K562 (cell line): ENCODE results near the gene SORBS2. TPM values are rescaled to one million over a fixed set of nuclear protein-coding genes. Genes with fewer than 3 reads are reported as not detected.

Experiments used
- ATAC-seq: fragments of 200-7000 bp; cut with Tn5 transposase; 3 replicates; pipeline ENCODE4 v1.9.1; 2020; ENCODE audit warnings: moderate library complexity
- BruUV-seq: library from RNA; stranded (reverse); fragments of 400-500 nt; replicated peaks from 2 replicates; lab custom pipeline; 2021; lab: Mats Ljungman, UMichigan
- CTCF ChIA-PET: fragments of 300-600 bp; formaldehyde crosslinking; extraction: SDS; loops from one replicate; lab custom pipeline; 2021; ENCODE audit warnings: low intra/inter-chr PET ratio; lab: Yijun Ruan, JAX
- POLR2A ChIA-PET: fragments of 300-600, 350-650 bp; sonication (Branson Sonifier 250); formaldehyde crosslinking; extraction: SDS; loops from one replicate; lab custom pipeline; 2021; ENCODE audit warnings: antibody characterized with exemption, inconsistent platforms; lab: Yijun Ruan, JAX
- DNase-seq, 4 experiments: peaks; one replicate each; pipeline versions ENCODE4 v3.0.0 to v3.0.0-alpha.2; 2011 to 2018; ENCODE audit warnings: low spot score in 3 of 4, mixed read lengths in 3 of 4; ENCODE audit errors: extremely low read depth in 1 of 4
- FAIRE-seq: peaks from 2 replicates; lab custom pipeline; 2011; peaks lifted over from hg19 to GRCh38; lab: Jason Lieb, UNC
- H2AFZ ChIP-seq: 2 replicates; pipeline ENCODE4 v1.6.0; 2011; ENCODE audit warnings: low read depth, low read length, control low read depth, inconsistent platforms
- H3K27ac ChIP-seq: fragments of 200-600 bp; 3 replicates; pipeline ENCODE4 v1.8.0; 2011; ENCODE audit warnings: low read depth, mild to moderate bottlenecking, control low read depth, inconsistent platforms, low read length, moderate library complexity, mixed read lengths; ENCODE audit errors: extremely low read depth
- H3K27me3 ChIP-seq, 2 experiments: fragments of 300-600 bp in 1 of 2; 2 replicates in 1 of 2; 3 replicates in 1 of 2; pipeline versions ENCODE4 v1.6.0 to v1.8.0; 2011; ENCODE audit warnings: inconsistent platforms in 2 of 2, low read length in 2 of 2, mild to moderate bottlenecking in 1 of 2, mixed read lengths in 1 of 2, moderate library complexity in 1 of 2; ENCODE audit not compliant: control insufficient read depth in 2 of 2, insufficient read depth in 2 of 2
- H3K36me3 ChIP-seq: fragments of 300-600 bp; 3 replicates; pipeline ENCODE4 v1.8.0; 2011; ENCODE audit warnings: mild to moderate bottlenecking, low read length, inconsistent platforms; ENCODE audit not compliant: control insufficient read depth, insufficient read depth
- H3K4me1 ChIP-seq, 2 experiments: fragments of 200-600 bp in 1 of 2; replicated peaks in 1 of 2; 2 replicates in 1 of 2; 3 replicates in 1 of 2; pipeline versions ENCODE4 v1.5.1 to v1.8.0; 2011; ENCODE audit warnings: inconsistent platforms in 2 of 2, low read length in 2 of 2, mild to moderate bottlenecking in 1 of 2, mixed read lengths in 1 of 2, moderate library complexity in 1 of 2; ENCODE audit not compliant: control insufficient read depth in 2 of 2, insufficient read depth in 2 of 2
- H3K4me2 ChIP-seq: 2 replicates; pipeline ENCODE4 v1.6.1; 2011; ENCODE audit warnings: low read length, control low read depth, inconsistent platforms, mixed read lengths; ENCODE audit not compliant: insufficient read depth
- H3K4me3 ChIP-seq: fragments of 200-600 bp; sonication (generic), shearing (Covaris generic); 2 replicates; pipeline ENCODE4 v1.5.1; 2016; ENCODE audit warnings: control low read depth, inconsistent platforms
- H3K79me2 ChIP-seq: fragments of 200-600 bp; 3 replicates; pipeline ENCODE4 v1.8.0; 2011; ENCODE audit warnings: low read length, inconsistent platforms; ENCODE audit not compliant: control insufficient read depth, insufficient read depth
- H3K9ac ChIP-seq, 2 experiments: 2 replicates each; pipeline versions ENCODE4 v1.6.0 to v1.6.1; 2011; ENCODE audit warnings: low read depth in 2 of 2, low read length in 2 of 2, control low read depth in 1 of 2, inconsistent platforms in 1 of 2, mild to moderate bottlenecking in 1 of 2, mixed read lengths in 1 of 2; ENCODE audit not compliant: insufficient read depth in 1 of 2
- H3K9me1 ChIP-seq: one replicate; pipeline ENCODE4 v1.6.0; 2011; ENCODE audit warnings: inconsistent platforms, mild to moderate bottlenecking, low read length, moderate library complexity; ENCODE audit not compliant: control insufficient read depth, insufficient read depth
- H3K9me3 ChIP-seq: replicated peaks from 2 replicates; pipeline ENCODE4 v1.5.1; 2011; ENCODE audit warnings: low read depth, low read length, inconsistent platforms; ENCODE audit not compliant: control insufficient read depth, insufficient read depth
- H4K20me1 ChIP-seq: replicated peaks from 2 replicates; pipeline ENCODE4 v1.6.1; 2011; ENCODE audit warnings: low read length, inconsistent platforms, mixed read lengths; ENCODE audit not compliant: control insufficient read depth, insufficient read depth
- ARHGAP35 ChIP-seq: fragments of 450-650 bp; IDR thresholded peaks from 2 replicates; pipeline ENCODE4 v1.6.1; 2018; ENCODE audit not compliant: partially characterized antibody
- CAMTA2 ChIP-seq: fragments of 250-450 bp; sonication (Bioruptor Pico); conservative IDR thresholded peaks from 2 replicates; pipeline ENCODE4 v1.5.1; 2022
- CBX8 ChIP-seq: fragments of 200-600 bp; sonication (generic); IDR thresholded peaks from 2 replicates; pipeline ENCODE4 v1.6.1; 2012; ENCODE audit warnings: borderline replicate concordance, mixed run types, low read depth, mild to moderate bottlenecking, moderate library complexity, mixed read lengths, low read length, control low read depth, inconsistent platforms; ENCODE audit not compliant: poor library complexity, severe bottlenecking; ENCODE audit errors: extremely low read depth
- CREB5 ChIP-seq: fragments of 250-450 bp; sonication (Bioruptor Pico); IDR thresholded peaks from 2 replicates; pipeline ENCODE4 v1.5.0; 2020; ENCODE audit warnings: mild to moderate bottlenecking
- ERF ChIP-seq: fragments of 450-650 bp; formaldehyde crosslinking; IDR thresholded peaks from 2 replicates; pipeline ENCODE4 v1.4.0; 2020; ENCODE audit warnings: mild to moderate bottlenecking, mixed read lengths
- GTF2B ChIP-seq: IDR thresholded peaks from 2 replicates; pipeline ENCODE4 v1.6.1; 2011; ENCODE audit not compliant: insufficient read length; ENCODE audit errors: extremely low read depth
- TARDBP ChIP-seq: fragments of 450-650 bp; IDR thresholded peaks from 2 replicates; pipeline ENCODE4 v1.6.1; 2016
- ZBTB34 ChIP-seq: fragments of 250-450 bp; sonication (Bioruptor Pico); IDR thresholded peaks from 2 replicates; pipeline ENCODE4 v1.8.0; 2021; ENCODE audit warnings: mild to moderate bottlenecking, moderate library complexity
- ZNF717 ChIP-seq: fragments of 250-450 bp; sonication (Bioruptor Pico); IDR thresholded peaks from 2 replicates; pipeline ENCODE4 v1.5.0; 2021
- WGBS: fragments of 100-300 bp; shearing (Covaris generic); methylation state at CpG from one replicate; pipeline ENCODE4 v1.1.6; 2016; ENCODE audit warnings: low coverage, mixed read lengths; ENCODE audit not compliant: insufficient coverage; ENCODE audit errors: missing lambda C conversion rate; 5-methylcytosine and 5-hydroxymethylcytosine counted together
- in situ Hi-C: fragments of 300-500 bp; cut with MboI; formaldehyde crosslinking; loops from 4 replicates; pipeline ENCODE4 v1.15.0; 2018; ENCODE audit warnings: inconsistent platforms, mixed read lengths
- intact Hi-C: fragments of 100-400 bp; cut with micrococcal nuclease; formaldehyde crosslinking; loops from 2 replicates; pipeline ENCODE4 v1.14.2; 2022
- polyA plus RNA-seq, 8 experiments: library from polyadenylated mRNA; depleted of rRNA in 4 of 8; stranded (reverse) in 5 of 8; unstranded in 3 of 8; fragments of >200 nt; fragmentation: Nextera tagmentation in 2 of 8; fragmentation: Illumina TruSeq in 1 of 8; extraction: Ambion mirVana in 2 of 8; extraction: Trizol in 1 of 8; gene quantifications; 2 replicates each; pipeline versions ENCODE4 v1.2.1 to v1.2.3, GENCODE V29; 2011 to 2014; ENCODE audit warnings: inconsistent platforms in 1 of 8, missing spikeins in 1 of 8
- total RNA-seq, 7 experiments: library from RNA; depleted of rRNA in 6 of 7; stranded (reverse); fragments of >200 nt in 6 of 7; fragmentation: Illumina TruSeq in 2 of 7; extraction: Trizol in 2 of 7; gene quantifications; 2 replicates each; pipeline versions ENCODE4 v1.2.1 to v1.2.3, GENCODE V29; 2011 to 2021; ENCODE audit warnings: low replicate concordance in 1 of 7
- TF ChIP-seq, protein P1 (sequence below): fragments of 450-650 bp; IDR thresholded peaks from 2 replicates; pipeline ENCODE4 v1.6.1; 2018; ENCODE audit not compliant: partially characterized antibody
- TF ChIP-seq, protein P2 (sequence below): fragments of 450-650 bp; formaldehyde crosslinking; conservative IDR thresholded peaks from 2 replicates; pipeline ENCODE4 v1.4.0; 2022; ENCODE audit warnings: mild to moderate bottlenecking, missing genetic modification characterization

The SORBS2 gene
- total and polyA plus RNA-seq, 9 of the 15 experiments (the other 6 are each of a cell fraction or from before 2014, with no cell fraction given) = 0.29 TPM; not detected in 8

DNA sequence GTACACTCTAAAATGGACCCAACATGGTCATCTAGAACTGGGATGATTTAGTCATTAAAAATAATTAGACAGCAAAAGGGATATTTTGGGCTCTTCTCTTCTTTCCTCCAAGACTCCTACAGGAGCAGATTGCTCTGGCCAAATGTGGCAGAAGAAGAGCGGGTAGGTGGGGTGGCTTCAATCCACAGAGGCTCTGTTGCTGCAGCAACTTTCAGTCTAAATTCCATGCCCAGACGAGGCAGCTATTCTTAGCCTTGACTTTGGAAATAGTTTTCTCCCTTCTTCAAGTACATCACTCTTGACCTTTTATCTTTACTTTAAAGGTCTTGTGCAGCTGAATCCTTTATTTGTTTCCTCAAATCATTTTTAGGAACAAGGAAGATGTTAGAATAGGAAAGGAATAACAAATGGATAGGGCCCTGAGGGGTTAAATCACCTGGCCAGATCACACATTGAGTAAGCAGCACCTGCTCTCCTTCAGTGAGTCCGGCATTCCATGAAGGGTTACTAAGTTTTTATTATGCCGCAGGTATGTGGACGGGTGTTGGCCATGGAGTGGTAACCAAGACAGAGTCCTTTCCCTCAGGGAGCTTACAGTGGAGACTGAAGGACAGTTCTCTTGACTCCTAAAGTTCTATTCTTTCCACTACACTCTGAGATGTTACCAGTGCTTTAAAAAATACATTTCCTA is 19.3 kb upstream of the SORBS2 start:
- H3K9me1 ChIP-seq = no peaks in the 10 kb centered on the region
- no peaks in the 10 kb centered on the region for H3K27me3 ChIP-seq
- peaks cover 3% of the 10 kb centered on the region; the same call in 1 of the 2 replicates for H3K9me3 ChIP-seq
- intact Hi-C loops = no loop called here
- H3K9ac ChIP-seq = no peak overlapping the region
- no peak for DNase-seq
- no peak overlapping the region for H3K27ac ChIP-seq
- no peak overlapping the region for H3K4me2 ChIP-seq
- no peaks in the 10 kb centered on the region for H4K20me1 ChIP-seq
- CTCF ChIA-PET = no interaction called here
- H3K79me2 ChIP-seq = no peaks in the 10 kb centered on the region
- H2AFZ ChIP-seq = no peak overlapping the region
- FAIRE-seq = no peak
- BruUV-seq = no TSS peak
- H3K4me1 ChIP-seq = no peaks in the 10 kb centered on the region
- POLR2A ChIA-PET = no interaction called here
- WGBS = 0% methylated on average over 5 of the region's 5 CpGs
- H3K36me3 ChIP-seq = no peaks in the 10 kb centered on the region
- no peak for ATAC-seq
- no peak overlapping the region for H3K4me3 ChIP-seq
- in situ Hi-C loops = no loop called here
- no peak for TF ChIP-seq CAMTA2 (CRISPR knock-in tag)
- TF ChIP-seq CBX8 = no peak
- TF ChIP-seq ARHGAP35 = no peak
- TF ChIP-seq, protein P1, sequence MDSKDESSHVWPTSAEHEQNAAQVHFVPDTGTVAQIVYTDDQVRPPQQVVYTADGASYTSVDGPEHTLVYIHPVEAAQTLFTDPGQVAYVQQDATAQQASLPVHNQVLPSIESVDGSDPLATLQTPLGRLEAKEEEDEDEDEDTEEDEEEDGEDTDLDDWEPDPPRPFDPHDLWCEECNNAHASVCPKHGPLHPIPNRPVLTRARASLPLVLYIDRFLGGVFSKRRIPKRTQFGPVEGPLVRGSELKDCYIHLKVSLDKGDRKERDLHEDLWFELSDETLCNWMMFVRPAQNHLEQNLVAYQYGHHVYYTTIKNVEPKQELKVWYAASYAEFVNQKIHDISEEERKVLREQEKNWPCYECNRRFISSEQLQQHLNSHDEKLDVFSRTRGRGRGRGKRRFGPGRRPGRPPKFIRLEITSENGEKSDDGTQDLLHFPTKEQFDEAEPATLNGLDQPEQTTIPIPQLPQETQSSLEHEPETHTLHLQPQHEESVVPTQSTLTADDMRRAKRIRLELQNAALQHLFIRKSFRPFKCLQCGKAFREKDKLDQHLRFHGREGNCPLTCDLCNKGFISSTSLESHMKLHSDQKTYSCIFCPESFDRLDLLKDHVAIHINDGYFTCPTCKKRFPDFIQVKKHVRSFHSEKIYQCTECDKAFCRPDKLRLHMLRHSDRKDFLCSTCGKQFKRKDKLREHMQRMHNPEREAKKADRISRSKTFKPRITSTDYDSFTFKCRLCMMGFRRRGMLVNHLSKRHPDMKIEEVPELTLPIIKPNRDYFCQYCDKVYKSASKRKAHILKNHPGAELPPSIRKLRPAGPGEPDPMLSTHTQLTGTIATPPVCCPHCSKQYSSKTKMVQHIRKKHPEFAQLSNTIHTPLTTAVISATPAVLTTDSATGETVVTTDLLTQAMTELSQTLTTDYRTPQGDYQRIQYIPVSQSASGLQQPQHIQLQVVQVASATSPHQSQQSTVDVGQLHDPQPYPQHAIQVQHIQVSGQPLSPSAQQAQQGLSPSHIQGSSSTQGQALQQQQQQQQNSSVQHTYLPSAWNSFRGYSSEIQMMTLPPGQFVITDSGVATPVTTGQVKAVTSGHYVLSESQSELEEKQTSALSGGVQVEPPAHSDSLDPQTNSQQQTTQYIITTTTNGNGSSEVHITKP = no peak
- no peak for TF ChIP-seq TARDBP
- no peak for TF ChIP-seq CREB5
- no peak for TF ChIP-seq ZBTB34 (CRISPR knock-in tag)
- no peak for TF ChIP-seq ZNF717 (CRISPR knock-in tag)
- TF ChIP-seq GTF2B = no peak
- TF ChIP-seq, protein P2, sequence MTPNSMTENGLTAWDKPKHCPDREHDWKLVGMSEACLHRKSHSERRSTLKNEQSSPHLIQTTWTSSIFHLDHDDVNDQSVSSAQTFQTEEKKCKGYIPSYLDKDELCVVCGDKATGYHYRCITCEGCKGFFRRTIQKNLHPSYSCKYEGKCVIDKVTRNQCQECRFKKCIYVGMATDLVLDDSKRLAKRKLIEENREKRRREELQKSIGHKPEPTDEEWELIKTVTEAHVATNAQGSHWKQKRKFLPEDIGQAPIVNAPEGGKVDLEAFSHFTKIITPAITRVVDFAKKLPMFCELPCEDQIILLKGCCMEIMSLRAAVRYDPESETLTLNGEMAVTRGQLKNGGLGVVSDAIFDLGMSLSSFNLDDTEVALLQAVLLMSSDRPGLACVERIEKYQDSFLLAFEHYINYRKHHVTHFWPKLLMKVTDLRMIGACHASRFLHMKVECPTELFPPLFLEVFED (CRISPR knock-in tag) = no peak
- no peak for TF ChIP-seq ERF (CRISPR knock-in tag)
